ENCODE measurements around the gene RABL2B.

- TF ChIP-seq CTCF (IDR thresholded peaks at IDR 0.05; ENCODE audit: insufficient read depth, low read length) = no peak
- no peak for TF ChIP-seq REST (IDR thresholded peaks at IDR 0.05; ENCODE audit: insufficient replicate concordance, low read depth)
These were observed 47.8 kb downstream of the RABL2B start for GRCh38 chr22:50735739-50736030.

Data from HL-60 (cell line).